ENCODE measurements around the gene CERS6.

CERS6 gene

DNA sequence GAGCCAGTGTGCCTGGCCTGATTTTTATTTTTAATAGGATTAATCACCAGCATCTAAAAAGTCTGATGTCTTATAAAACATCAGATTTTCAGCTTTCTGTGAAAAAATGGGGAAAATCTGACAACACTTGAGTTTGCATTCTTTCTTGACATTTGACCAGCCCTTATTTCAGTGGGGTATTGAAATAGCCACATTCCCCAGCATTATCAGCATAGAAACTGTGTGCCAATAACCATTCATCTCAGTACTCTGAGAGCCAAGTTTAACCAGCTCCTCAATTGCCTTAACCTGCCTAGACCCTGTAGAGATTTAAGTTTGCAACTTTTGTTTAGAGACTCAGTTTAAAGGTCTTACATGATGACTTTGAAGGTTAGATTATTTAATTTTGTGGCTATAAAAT, 155.0 kb downstream of the CERS6 start:
- DNase-seq: no peak

DNA sequence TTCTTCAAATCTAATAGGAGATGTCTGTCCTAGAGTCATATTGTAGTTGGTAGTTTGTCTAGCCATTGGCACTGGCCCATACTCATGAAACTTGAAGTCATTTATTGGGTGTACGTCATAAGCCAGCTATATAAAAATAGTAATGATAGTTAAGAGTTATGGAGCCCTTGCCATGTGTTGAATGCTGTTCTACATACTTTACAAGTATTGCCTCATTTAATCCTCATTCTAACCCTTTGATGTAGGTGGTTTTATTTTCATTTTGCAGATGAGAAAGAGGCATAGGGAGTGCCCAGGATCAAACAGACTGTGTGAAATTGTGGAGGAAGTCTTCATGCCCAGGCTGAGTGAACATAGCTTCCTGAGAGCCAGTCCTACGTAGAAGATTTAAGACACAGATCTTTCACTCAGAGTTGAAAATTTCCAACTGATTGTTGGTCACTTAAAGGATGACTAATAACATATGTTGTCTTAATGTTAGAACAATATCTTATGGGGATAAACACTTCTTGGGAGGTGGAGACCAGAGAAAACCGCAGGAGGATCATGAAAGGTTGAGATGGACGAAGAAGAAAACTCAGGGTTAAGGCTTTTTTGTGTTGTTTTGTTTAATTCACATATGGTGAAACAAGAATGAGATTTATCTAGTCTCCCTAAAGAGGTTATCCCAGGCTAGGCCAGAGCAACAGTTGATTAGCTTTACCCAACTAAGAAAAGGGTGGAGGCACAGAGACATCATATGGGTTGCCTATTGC, 156.0 kb downstream of the CERS6 start:
- DNase-seq: no peak

DNA sequence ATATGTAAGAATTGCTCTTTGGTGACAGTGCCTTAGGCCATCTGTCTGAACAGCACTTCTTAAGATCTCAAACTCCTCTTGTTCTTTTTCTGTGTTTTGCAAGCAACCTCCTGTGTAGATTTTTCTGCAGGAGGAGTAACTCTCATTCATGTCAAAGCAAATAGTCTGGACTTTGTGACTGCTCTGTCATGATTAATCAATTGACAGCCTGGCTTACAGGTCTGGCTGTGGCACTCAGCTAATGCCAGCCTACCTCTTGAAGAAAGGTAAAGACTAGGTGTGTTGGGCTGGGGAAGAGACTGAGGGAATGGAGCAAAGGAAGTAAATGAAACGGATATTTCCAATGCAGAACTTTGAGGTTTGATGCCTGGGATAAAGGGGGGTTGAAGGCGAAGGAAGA, 156.6 kb downstream of the CERS6 start:
- no peak for DNase-seq

DNA sequence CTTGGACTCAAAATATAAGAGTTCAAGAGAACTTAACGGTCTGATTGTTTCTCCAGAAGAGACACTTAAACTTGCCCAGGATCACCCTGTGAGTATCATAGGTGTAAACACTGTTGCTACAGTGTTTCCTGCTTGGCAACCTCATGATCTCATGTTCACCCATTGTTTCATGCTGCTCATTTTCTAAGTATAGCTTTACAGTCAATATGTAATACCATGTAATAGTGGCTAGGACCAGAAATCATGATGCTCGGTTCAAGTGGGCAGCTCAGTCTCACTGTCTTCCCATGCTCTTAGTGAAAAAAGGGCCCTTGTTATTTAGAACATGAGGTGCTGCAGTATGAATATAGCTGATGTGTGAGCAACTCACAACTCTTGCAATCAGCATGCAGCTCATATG, 157.5 kb downstream of the CERS6 start:
- no peak for DNase-seq

DNA sequence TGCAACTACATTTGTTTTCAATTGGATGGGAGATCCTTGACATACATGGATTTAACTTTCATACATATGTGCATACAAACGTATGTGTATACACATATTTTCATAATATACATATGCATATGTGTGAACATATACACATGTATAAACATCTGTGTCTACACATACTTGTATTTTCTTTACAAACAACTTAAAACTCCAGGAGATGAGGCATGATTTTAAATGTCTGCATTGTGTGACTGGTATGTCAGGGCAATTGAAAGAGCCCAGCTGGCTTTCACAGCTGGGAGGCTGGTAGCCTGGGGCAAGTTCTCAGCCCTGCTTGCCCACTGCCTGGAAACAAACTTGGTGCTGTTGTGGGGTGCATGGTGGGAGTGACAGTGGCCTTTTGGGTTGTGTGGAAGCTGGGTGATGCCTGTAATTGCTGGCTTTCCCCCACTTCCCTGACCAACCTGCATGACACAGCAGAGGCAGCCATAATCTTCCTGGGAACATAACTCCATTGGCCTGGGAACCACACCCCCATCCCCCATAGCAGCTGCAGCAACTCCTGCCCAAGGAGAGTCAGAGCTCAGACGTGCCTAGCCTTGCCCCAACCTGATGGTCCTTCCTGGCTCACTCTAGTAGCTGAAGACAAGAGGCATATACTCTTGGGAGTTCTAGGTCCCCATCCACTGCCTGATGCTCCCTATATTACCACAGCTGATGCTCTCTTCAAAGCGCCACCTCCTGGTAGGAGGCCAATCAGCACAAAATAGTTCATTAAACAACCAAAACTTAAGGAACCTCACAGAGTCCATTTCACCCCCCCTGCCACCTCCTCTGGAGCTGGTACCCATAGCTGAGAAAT, 158.3 kb downstream of the CERS6 start:
- DNase-seq: no peak

GRCh38 chr2:168620554-168620953, 164.5 kb downstream of the CERS6 start:
- no peak for DNase-seq

DNA sequence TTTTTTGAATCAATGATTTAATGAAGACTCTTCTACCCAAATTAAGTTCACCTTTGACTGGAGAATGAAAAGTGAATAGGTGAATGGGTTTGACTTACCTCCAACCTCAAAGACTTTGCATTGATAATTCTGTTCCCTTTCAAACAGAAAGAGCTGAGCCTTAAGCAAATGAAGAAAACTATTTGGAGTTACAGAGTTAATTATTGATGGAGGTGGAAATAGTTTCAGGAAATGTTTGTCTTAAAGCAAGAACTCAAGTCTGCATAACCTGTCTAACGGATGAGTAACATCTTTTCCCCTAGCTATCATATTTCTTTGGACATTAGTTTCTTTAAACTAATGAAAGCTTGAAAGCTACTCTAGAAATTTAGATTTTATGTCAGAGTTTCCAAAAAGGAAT, 166.5 kb downstream of the CERS6 start:
- DNase-seq: no peak

DNA sequence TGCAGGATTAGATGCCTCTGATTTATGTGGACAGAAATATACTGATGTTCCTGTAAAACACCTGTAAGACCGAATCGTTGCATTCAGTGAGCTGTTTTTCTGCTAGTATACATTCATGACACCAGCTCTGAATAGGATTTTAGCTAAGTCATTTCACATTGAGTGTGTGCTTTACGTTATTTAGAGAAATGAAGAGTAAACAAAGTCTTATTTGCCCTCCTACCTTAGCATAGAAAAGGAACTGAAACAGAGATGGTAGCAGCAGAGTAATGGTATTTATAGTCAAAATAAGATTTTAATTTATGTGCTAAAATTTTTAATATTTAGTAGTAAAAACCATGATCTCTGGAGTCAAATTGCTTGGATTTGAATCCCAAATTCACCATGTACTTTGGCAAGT, 168.0 kb downstream of the CERS6 start:
- no peak for DNase-seq

DNA sequence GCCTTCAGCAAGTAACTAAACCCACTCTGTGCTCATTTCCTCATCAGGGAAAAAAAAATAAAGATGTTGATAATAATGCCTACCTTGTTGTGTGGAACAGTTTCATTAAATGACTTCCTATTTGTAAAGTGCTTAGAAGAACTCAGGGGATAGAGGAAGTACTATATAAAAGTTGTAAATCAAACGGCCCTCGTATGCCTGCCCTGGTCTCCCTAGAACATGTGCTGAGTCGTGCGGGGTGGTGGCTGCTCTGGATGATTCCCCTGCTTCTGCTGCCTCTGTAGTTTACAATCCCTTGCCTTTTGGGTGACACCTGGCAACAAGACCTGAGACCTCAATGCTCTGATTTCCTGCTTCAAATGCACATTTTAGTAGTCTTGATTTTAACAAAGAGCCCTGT, 170.0 kb downstream of the CERS6 start:
- DNase-seq: no peak

GRCh38 chr2:168626647-168627046, 170.6 kb downstream of the CERS6 start:
- no peak for DNase-seq

DNA sequence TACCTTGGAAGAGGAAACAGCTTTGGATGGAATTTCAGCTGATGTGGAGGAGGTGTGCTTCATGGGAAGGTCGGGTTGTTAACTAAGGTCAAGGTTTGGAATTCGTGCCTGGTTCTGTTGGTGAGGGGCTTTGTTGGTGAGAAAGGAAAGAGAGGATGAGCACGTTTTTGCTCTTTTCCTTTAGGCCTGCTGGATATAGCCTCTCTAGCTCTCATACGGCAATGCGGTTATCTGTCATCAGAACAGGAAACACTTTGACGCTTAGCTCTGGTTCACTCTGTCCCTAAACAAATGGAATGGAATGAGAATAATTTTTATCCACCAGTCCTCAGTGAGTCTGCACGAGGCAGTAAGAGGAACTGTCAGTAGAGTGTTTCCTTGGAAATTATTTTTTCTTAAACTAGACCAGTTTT, 176.6 kb downstream of the CERS6 start:
- no peak for DNase-seq

DNA sequence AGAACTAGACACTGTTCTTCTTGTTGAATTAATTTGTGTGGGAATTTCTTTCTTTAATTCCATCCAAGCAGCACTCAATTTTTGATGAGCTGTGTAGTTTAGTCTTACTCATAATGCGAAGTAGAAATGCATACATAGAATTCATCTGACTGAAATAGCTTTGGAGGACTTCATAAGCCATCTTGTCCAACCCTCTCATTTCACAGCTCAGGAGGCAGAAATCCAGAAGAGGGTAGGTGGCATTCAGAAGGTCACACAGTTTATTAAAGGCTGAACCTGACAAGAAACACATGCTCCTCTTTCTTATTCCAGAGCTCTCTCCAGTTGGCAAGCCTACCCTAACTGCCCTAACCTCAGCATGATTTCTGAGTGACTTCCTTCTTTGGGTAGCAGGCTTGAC, 177.1 kb downstream of the CERS6 start:
- DNase-seq: no peak

DNA sequence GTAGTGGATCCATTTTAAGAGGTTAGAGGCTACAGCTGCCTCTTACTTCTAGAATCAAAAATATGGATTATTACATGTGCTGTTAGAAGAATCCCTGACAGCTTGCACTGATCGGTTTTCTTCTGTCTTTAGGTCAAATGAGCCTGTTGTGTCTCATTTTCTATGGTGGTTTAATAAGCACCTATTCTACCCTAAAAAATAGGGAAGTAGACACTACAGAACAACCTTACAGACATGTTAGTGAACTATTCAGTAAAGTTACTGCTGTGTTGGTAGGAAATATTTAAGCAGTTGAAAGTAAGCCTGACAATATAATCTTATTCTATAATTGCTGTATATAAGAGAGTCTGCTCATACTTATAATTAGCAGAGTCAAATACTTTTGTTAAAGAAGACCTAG, 177.8 kb downstream of the CERS6 start:
- DNase-seq: no peak

- DNase-seq: no peak
These were observed 179.0 kb downstream of the CERS6 start for GRCh38 chr2:168635065-168635577.

- no peak for DNase-seq
These were observed 182.9 kb downstream of the CERS6 start for GRCh38 chr2:168639018-168639417.

GRCh38 chr2:168639441-168639898, 183.4 kb downstream of the CERS6 start:
- no peak for DNase-seq

- no peak for DNase-seq
These were observed 184.0 kb downstream of the CERS6 start for GRCh38 chr2:168640039-168640438.

GRCh38 chr2:168641636-168642035, 185.6 kb downstream of the CERS6 start:
- no peak for DNase-seq

- DNase-seq: no peak
These were observed 186.8 kb downstream of the CERS6 start for GRCh38 chr2:168642873-168643272.

DNA sequence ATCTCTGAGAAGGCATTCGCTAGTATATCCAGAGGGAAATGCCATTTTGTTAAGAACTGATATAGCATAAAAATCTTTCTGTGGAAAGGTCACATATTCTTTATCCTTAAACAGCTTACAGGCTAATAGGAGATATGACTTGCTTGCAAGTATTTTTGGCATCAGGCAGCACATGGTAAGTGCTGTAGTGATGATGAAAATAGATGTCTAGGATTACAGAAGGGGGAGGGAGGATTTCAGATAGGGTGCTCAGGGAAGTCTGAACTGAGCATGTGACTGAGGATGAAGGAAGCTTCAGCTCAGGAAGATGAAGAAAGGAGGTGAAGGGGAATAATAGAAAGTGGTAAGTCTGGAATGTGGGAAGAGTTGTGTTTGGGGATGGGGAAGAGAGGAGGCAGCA, 187.9 kb downstream of the CERS6 start:
- DNase-seq: no peak

DNA sequence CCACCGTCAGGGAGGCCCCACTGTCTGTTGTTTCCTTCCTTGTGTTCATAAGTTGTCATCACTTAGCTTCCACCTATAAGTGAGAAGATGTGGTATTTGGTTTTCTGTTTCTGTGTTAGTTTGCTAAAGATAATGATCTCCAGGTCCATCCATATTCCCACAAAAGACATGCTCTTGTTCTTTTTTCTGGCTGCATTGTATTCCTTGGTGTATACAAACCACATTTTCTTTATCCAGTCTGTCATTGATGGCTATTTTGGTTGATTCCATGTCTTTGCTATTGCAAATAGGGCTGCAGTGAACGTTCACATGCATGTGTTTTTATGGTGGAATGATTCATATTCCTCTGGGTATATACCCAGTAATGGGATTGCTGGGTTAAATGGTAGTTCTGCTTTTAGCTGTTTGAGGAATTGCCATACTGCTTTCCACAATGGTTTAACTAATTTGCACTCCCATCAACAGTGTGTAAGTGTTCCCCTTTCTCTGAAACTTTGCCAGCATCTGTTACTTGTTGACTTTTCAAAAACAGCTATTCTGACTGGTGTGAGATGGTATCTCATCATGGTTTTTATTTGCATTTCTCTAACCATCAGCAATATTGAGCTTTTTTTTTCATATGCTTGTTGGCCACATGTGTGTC, 189.7 kb downstream of the CERS6 start:
- DNase-seq: no peak

DNA sequence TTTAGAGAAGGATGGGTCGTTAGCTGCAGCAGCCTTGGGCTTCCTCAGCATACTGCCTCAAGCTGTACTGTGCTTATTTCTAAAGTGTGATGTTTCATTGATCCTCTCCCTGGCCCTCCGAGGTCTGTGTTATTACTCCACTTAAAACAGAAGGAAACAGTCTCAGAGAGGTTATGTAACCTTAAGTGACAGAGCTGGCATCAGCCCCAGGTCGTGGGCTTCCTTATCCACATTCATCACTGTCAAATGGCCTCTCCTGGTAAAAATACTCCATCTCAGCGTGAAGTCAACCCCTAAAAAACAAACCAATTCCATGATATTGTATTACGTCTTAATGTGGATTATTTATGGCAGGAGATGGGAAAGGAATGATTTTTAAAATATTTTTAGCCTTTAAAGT, 193.0 kb downstream of the CERS6 start:
- no peak for DNase-seq

DNA sequence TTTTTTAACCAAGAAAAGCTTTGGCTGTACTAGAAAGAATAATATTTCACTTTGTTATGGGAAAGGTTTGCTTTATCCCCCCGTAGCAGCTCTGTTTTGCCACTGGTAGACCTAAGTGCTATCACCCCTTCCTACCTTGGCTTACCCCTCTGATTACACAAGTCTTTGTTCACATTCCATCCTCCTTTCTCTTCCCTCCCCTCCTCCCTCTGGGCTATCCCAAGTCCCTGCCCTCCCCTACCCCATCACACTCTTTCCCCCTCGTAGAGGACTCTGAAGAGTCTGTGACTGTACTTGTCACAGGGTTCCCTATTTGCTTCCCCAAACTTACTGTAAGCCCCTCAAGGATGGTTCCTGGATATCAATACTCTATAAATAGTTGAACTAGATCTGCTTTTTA, 193.5 kb downstream of the CERS6 start:
- no peak for DNase-seq

- no peak for DNase-seq
These were observed 194.1 kb downstream of the CERS6 start for GRCh38 chr2:168650139-168650538.
